ENCODE measurements around the gene TTL. TPM values are rescaled to one million over a fixed set of nuclear protein-coding genes. Genes with fewer than 3 reads are reported as not detected.
A peak's percentile ranks its signal among the peaks of the same experiment; 100 is the strongest.

Gene TTL
- polyA plus RNA-seq, 1 donor from 2014 or later, result 53.8 TPM

DNA sequence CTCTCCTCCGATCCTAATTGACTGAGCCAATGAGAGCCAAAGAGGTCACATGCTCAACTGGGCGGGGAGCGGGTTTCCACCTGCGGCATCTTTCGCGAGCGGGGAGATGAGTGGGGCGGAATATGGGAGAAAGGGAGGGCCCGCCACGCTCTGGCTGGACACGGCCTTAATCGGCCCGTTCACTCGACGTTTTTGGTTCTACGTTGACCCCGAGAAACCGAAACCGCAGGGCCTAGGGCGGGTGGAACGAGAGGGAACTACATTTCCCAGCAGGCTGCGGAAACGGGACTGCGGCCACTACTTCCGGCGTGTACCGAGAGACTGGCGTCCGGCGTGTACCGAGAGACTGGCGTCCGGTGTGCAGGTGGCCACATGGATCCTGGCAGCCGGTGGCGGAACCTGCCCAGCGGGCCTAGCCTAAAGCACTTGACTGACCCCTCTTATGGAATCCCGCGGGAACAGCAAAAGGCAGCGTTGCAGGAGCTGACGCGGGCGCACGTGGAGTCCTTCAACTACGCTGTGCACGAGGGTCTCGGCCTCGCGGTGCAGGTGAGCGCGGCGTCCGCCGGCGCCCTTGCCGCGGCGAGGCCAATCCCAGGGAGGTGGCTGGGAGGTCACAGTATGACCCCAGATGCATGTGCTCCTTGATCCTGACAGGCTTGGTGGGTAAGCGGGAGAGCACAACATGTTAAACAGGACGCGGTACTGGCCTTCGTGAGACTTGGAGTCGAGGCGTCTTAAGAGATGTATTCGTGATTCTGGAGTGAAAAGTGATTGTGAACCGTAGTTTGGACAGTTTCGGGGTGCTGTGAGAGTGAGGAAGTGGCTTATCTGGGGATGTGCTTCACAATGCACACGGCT is 60.4 kb downstream of the TTL start, which contains the start of gene POLR1B:
Gene POLR1B (plus strand): TSS at position 343 of the 861 bp plus-strand sequence. CDS start 30 bp downstream, at position 373.
- peak within 1 kb of the TSS; percentile 61 for H3K27ac ChIP-seq (ENCODE audit: low read length)

DNA sequence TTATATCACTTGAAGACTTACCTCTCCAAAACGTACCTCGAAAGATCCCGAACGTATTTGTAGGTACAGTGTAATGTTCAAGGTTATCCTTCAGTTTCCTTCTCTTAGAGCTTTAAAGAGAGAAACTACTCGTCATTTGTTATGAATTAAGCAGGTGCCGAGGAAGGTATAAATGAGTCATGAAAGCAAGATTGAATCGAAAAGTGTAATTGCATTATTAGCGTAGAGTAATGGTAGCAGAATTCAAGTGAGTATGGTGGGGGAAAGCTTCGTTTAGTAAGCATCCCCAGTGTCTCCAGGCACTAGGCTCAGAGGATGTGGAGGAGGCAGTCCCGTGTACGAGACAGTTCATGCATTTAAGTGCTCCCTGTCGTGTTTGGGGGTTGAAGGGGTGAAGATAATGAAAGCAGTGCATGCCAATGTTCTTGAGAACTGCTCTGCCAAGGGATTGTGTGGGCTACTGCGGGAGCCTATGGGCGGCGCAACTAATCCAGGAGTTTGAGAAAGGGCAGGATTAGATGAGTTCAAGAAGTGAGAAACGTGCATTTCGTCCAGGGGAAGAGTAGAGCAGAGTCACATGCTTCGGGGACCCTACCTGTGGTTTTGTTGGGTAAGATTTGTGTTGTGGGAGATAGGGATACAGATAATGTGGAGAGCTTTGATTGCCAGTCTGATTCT is 61.2 kb downstream of the TTL start:
- Histone ChIP-seq H4K20me1 (ENCODE audit: insufficient read depth) (no peaks in the 10 kb centered on the region), H2AFZ (ENCODE audit: low read depth, low read length) (peak overlapping the region; percentile 62), H3K9me3 (ENCODE audit: low read length) (no peaks in the 10 kb centered on the region), H3F3A (ENCODE audit: insufficient read depth, low read length, poor library complexity, severe bottlenecking) (no peaks in the 10 kb centered on the region), H3K9me2 (ENCODE audit: insufficient read depth, low read length) (no peaks in the 10 kb centered on the region), H3K27ac (ENCODE audit: low read length) (no peak overlapping the region), H3K27me3 (ENCODE audit: insufficient read depth, low read depth, low read length) (no peaks in the 10 kb centered on the region), H3K4me3 (ENCODE audit: low read length) (peak overlapping the region; percentile 86), H3K36me3 (ENCODE audit: insufficient read depth, low read length) (peaks cover 3% of the 10 kb centered on the region), H3K4me2 (ENCODE audit: low read length) (peak overlapping the region; percentile 88), H3K9ac (ENCODE audit: low read length) (peak overlapping the region; percentile 70), H3K79me2 (replicated peaks; ENCODE audit: insufficient read depth, low read length) (peaks cover 14% of the 10 kb centered on the region)
- TF ChIP-seq RAD21 (conservative IDR thresholded peaks at IDR 0.05) (no peak), EP300 (conservative IDR thresholded peaks at IDR 0.05; ENCODE audit: poor library complexity, severe bottlenecking) (no peak), POLR2AphosphoS5 (IDR thresholded peaks at IDR 0.05) (no peak), EZH2 (IDR thresholded peaks at IDR 0.05; ENCODE audit: borderline replicate concordance, insufficient read depth, low read length, poor library complexity, severe bottlenecking) (no peak), MXI1 (conservative IDR thresholded peaks at IDR 0.05; ENCODE audit: poor library complexity, severe bottlenecking) (no peak), SMC3 (conservative IDR thresholded peaks at IDR 0.05; ENCODE audit: poor library complexity) (no peak), TAF1 (IDR thresholded peaks at IDR 0.05; ENCODE audit: low read depth) (no peak)
- TF ChIP-seq, protein P1, sequence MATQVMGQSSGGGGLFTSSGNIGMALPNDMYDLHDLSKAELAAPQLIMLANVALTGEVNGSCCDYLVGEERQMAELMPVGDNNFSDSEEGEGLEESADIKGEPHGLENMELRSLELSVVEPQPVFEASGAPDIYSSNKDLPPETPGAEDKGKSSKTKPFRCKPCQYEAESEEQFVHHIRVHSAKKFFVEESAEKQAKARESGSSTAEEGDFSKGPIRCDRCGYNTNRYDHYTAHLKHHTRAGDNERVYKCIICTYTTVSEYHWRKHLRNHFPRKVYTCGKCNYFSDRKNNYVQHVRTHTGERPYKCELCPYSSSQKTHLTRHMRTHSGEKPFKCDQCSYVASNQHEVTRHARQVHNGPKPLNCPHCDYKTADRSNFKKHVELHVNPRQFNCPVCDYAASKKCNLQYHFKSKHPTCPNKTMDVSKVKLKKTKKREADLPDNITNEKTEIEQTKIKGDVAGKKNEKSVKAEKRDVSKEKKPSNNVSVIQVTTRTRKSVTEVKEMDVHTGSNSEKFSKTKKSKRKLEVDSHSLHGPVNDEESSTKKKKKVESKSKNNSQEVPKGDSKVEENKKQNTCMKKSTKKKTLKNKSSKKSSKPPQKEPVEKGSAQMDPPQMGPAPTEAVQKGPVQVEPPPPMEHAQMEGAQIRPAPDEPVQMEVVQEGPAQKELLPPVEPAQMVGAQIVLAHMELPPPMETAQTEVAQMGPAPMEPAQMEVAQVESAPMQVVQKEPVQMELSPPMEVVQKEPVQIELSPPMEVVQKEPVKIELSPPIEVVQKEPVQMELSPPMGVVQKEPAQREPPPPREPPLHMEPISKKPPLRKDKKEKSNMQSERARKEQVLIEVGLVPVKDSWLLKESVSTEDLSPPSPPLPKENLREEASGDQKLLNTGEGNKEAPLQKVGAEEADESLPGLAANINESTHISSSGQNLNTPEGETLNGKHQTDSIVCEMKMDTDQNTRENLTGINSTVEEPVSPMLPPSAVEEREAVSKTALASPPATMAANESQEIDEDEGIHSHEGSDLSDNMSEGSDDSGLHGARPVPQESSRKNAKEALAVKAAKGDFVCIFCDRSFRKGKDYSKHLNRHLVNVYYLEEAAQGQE (IDR thresholded peaks at IDR 0.05; ENCODE audit: borderline replicate concordance), result no peak
- TF ChIP-seq, protein P2, sequence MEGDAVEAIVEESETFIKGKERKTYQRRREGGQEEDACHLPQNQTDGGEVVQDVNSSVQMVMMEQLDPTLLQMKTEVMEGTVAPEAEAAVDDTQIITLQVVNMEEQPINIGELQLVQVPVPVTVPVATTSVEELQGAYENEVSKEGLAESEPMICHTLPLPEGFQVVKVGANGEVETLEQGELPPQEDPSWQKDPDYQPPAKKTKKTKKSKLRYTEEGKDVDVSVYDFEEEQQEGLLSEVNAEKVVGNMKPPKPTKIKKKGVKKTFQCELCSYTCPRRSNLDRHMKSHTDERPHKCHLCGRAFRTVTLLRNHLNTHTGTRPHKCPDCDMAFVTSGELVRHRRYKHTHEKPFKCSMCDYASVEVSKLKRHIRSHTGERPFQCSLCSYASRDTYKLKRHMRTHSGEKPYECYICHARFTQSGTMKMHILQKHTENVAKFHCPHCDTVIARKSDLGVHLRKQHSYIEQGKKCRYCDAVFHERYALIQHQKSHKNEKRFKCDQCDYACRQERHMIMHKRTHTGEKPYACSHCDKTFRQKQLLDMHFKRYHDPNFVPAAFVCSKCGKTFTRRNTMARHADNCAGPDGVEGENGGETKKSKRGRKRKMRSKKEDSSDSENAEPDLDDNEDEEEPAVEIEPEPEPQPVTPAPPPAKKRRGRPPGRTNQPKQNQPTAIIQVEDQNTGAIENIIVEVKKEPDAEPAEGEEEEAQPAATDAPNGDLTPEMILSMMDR (IDR thresholded peaks at IDR 0.05; ENCODE audit: poor library complexity, severe bottlenecking), result no peak

More for the DNA sequence above, 60.4 kb downstream of the TTL start, which contains the start of gene POLR1B:
- Histone ChIP-seq H3K9me2 (ENCODE audit: insufficient read depth, low read length) (no peaks in the 10 kb centered on the region), H3K36me3 (ENCODE audit: insufficient read depth, low read length) (no peaks in the 10 kb centered on the region), H4K20me1 (ENCODE audit: insufficient read depth) (no peaks in the 10 kb centered on the region), H3K9me3 (ENCODE audit: low read length) (no peaks in the 10 kb centered on the region), H3K4me2 (ENCODE audit: low read length) (peak within 1 kb of the TSS; percentile 88), H2AFZ (ENCODE audit: low read depth, low read length) (peak within 1 kb of the TSS; percentile 62), H3K27me3 (ENCODE audit: insufficient read depth, low read depth, low read length) (no peaks in the 10 kb centered on the region), H3K79me2 (replicated peaks; ENCODE audit: insufficient read depth, low read length) (peaks cover 14% of the 10 kb centered on the region), H3F3A (ENCODE audit: insufficient read depth, low read length, poor library complexity, severe bottlenecking) (no peaks in the 10 kb centered on the region), H3K4me3 (ENCODE audit: low read length) (peak within 1 kb of the TSS; percentile 86), H3K9ac (ENCODE audit: low read length) (peak within 1 kb of the TSS; percentile 70)
- TF ChIP-seq EP300 (conservative IDR thresholded peaks at IDR 0.05; ENCODE audit: poor library complexity, severe bottlenecking), result peak; percentile 26
- TF ChIP-seq POLR2AphosphoS5 (IDR thresholded peaks at IDR 0.05), result peak; percentile 17
- TF ChIP-seq RAD21 (conservative IDR thresholded peaks at IDR 0.05), result no peak
- peak; percentile 100 for TF ChIP-seq MXI1 (conservative IDR thresholded peaks at IDR 0.05; ENCODE audit: poor library complexity, severe bottlenecking)
- no peak for TF ChIP-seq TAF1 (IDR thresholded peaks at IDR 0.05; ENCODE audit: low read depth)
- no peak for TF ChIP-seq EZH2 (IDR thresholded peaks at IDR 0.05; ENCODE audit: borderline replicate concordance, insufficient read depth, low read length, poor library complexity, severe bottlenecking)
- peak; percentile 44 for TF ChIP-seq SMC3 (conservative IDR thresholded peaks at IDR 0.05; ENCODE audit: poor library complexity)

Data from neural cell (in vitro differentiated cells).